GM23248 (cell line): ENCODE measurements around the gene UHRF2.

ENCODE experiments used
- EZH2 ChIP-seq: fragments of 200-600 bp; sonication (generic); IDR thresholded peaks from 2 replicates; pipeline ENCODE4 v1.6.1; 2018; ENCODE audit warnings: antibody characterized with exemption, mild to moderate bottlenecking; ENCODE audit not compliant: insufficient read depth, poor library complexity, severe bottlenecking
- EZH2phosphoT487 ChIP-seq: fragments of 200-600 bp; sonication (generic); IDR thresholded peaks from 2 replicates; pipeline ENCODE4 v1.6.1; 2018; ENCODE audit warnings: antibody characterized with exemption, moderate library complexity, mild to moderate bottlenecking, low read depth; ENCODE audit not compliant: insufficient read depth

GRCh38 chr9:6443661-6444060, 30.7 kb downstream of the UHRF2 start:
- no peak for TF ChIP-seq EZH2phosphoT487
- no peak for TF ChIP-seq EZH2
